Measurements from ENCODE around the gene C8B.

Gene C8B

DNA sequence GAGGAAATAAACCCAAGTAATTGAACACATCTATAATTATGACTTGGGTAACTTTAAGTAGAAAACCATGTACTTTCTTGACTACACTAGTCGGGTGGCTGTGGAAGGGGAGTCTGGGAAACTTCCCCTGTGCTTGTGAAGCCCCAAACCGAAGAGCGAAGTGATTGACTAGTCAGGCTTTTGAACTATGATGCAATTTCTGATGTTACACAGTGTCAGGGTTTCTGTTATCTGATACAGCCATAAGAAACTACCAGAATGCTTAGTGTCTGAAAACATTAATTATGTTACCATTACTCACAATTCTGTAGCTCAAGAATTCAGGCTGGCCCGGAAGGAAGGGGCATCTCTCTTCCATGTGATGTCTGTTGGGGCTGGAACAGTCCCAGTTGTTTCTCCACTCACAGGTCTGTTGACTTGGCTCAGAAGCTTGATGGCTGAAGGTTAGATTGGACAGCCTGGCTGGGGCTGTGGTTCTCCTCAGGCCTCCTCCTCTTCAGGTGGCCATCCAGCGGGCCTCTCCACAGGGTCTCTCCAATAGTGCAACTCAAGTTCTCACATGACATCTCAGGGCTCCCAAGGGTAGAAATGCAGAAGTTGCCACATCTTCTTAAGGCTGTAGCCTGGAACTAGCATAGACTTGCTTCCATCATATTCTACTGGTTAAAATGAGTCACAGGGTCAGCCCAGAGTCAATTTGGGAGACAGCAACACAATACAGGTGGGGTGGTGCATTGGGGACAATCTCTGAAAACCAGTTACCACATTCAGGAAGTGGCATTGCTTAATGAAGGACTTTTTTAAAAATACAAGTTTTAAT is 8.3 kb upstream of the C8B start:
- DNase-seq (ENCODE audit: low read depth in 1 of 2, low spot score in 1 of 2) = no peak

- no peak for DNase-seq (ENCODE audit: low read depth in 1 of 2, low spot score in 1 of 2)
These were observed 7.2 kb upstream of the C8B start for GRCh38 chr1:56972976-56973375.

GRCh38 chr1:56970280-56970679 is 4.5 kb upstream of the C8B start:
- DNase-seq (ENCODE audit: low read depth in 1 of 2, low spot score in 1 of 2) = no peak

- no peak for DNase-seq (ENCODE audit: low read depth in 1 of 2, low spot score in 1 of 2)
These were observed 3.2 kb upstream of the C8B start for GRCh38 chr1:56968878-56969495.

- no peak for DNase-seq (ENCODE audit: low read depth in 1 of 2, low spot score in 1 of 2)
These were observed 2.4 kb upstream of the C8B start for GRCh38 chr1:56967900-56968832.

- DNase-seq (ENCODE audit: low read depth in 1 of 2, low spot score in 1 of 2) = no peak
These were observed 1.5 kb upstream of the C8B start for GRCh38 chr1:56967355-56967754.

DNA sequence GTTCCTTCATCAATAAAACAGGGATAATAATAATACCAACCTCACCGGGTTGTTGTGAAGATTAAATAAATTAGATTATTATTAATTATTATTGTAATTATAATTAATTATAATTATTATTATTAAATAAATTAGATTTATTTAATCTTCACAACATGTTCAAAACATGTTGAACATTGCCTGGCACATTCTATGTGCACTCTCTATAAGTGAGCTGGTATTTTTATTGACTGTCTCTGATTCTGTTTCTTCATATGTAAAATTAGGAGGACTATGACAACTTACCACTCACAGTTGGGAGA is 834 bp upstream of the C8B start:
- no peak for DNase-seq (ENCODE audit: low read depth in 1 of 2, low spot score in 1 of 2)

DNA sequence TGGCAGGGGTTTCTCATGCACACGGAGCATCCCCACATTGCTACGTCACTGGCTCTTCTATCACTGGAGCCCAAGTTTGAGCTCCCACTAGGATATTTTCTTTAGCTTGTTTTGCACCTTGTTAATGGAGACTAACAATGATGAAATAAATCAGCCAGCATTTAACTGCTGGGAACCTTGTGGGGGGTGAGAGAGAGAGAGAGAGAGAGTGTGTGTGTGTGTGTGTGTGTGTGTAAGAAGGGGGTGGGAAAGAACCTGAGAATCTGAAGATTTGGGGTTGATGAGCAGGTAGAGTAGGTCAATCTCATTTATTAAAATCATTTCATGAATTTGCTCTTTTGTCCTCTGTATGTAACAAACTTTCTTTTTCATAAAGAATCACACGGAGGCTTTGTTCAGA is 624 bp downstream of the C8B start:
- no peak for DNase-seq (ENCODE audit: low read depth in 1 of 2, low spot score in 1 of 2)

- DNase-seq (ENCODE audit: low read depth in 1 of 2, low spot score in 1 of 2) = no peak
These were observed 1.3 kb downstream of the C8B start for GRCh38 chr1:56964349-56965017.

DNA sequence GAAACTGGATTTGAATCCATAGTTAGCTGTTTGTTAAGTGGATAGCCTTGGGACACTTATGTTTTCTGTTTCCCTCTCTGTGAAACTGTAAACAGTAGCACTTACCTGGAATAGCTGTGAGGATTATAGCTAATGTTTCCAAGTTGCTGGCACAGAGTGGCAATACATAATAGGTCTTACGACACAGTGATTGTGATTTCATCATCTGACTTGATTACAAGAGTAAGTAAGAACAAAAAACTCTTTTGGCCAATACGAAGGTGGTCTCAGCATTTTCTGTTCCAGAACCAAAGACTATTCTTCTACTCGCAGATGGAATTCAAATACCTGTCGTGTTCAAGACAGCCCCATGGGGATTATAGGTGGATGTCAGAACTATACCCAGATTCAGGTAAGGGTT is 2.1 kb downstream of the C8B start:
- DNase-seq (ENCODE audit: low read depth in 1 of 2, low spot score in 1 of 2) = no peak

GRCh38 chr1:56961426-56961825 is 4.4 kb downstream of the C8B start:
- no peak for DNase-seq (ENCODE audit: low read depth in 1 of 2, low spot score in 1 of 2)

DNA sequence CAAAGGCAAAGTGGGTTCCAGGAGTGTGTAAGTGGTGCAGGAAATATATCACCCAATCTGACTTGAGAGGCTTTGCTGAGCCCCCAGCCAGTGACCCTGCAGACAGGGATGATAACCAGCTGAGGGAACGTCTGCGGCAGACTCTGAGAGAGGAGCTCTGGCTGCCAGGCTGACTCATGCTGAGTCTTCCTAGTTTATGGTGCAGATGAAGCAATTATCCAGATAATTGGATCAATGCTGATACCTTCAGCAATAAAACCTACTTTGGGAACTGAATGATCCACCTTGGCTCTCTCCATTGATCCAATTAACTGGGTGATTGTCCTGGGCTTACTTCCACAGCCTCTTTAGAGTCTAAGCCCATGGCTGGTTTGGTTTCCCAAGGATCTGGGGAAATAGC is 7.3 kb downstream of the C8B start:
- DNase-seq (ENCODE audit: low read depth in 1 of 2, low spot score in 1 of 2) = no peak

DNA sequence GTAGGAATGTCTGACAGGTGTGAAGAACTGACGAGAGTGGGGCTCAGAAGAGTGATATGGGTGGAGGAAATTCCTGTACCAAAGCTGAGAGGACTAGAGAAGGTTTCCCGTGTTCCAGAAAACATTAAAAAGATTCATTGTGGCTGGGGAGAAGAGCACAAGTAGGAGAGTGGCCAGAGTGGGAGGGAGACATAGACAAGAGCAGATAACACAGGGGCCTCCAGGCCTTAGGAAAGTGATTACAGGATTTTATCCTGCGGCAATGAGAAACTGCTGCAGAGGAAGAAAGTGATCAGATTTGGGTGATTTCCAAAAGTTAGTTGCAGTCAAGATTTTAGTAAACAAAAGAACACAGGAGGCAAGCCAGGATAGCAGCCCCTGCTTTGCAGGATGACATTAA is 7.9 kb downstream of the C8B start:
- no peak for DNase-seq (ENCODE audit: low read depth in 1 of 2, low spot score in 1 of 2)

DNA sequence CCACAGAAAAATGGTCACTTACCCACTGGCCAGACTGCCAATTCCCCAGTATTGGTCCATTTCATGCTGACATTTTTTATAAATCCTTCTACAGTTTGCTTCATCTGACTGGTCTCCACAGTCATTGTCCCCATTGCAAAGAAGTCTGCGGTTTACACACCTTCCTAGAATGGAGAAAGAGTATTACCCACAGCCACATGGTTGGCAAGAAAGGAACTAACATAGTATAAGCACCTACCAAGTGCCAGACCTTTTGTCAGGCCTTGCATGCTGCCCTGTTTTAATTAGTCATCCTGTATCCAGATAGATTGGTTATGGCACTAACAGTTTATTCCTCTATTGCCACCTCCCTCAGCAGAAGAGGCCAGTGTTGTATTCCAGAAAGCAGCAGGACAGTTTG is 11.2 kb downstream of the C8B start:
- no peak for DNase-seq (ENCODE audit: low read depth in 1 of 2, low spot score in 1 of 2)

DNA sequence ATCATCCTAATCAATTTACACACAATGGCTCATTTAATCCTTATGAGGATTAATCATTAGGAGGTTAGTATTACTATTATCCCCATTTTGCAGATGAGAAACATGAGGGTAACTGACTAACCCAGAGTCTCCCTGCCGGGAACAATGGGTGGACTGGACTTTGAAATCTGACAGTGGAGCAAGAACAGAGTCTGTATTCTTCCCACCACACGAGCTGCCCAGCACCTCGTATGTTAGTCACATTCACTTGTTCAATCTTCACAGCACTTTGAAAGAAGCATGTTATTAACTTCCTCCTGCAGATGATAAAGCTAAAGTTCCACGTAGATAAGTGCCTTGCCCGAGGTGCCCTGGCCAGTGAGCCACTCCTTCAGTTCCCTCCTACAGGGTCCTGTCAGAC is 12.4 kb downstream of the C8B start:
- no peak for DNase-seq (ENCODE audit: low read depth in 1 of 2, low spot score in 1 of 2)

GRCh38 chr1:56952501-56952900 is 13.3 kb downstream of the C8B start:
- DNase-seq (ENCODE audit: low read depth in 1 of 2, low spot score in 1 of 2) = no peak

DNA sequence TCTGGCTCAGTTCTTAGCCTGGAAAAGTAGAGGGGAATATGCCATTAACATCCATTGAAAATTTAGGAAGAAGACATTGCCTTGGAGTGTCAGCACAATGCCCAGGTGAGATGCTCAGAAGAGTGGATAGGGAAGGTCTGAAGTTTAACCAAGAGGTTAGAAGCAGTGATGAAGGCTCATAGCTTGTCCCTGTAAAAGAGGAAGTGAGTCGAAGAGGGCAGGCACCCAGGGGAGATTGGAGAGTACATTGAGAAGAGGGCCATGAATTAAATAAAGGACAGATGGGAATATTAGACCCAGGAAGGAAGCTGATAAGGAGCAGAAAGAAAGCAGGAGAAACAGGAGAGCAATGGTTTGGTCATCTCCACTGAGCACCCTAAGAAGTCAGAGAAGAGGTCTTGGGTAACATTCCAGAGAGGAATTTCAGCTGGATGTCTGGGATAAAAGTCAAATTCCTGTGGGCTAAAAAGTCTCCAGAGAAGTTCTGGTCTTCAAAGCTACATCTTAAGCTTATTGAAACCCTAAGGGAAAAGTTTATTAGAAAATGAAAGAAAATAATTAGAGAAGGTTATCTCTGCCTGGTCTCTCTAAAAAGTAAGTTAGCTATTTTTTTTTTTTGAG is 17.3 kb downstream of the C8B start:
- DNase-seq (ENCODE audit: low read depth in 1 of 2, low spot score in 1 of 2) = no peak

DNA sequence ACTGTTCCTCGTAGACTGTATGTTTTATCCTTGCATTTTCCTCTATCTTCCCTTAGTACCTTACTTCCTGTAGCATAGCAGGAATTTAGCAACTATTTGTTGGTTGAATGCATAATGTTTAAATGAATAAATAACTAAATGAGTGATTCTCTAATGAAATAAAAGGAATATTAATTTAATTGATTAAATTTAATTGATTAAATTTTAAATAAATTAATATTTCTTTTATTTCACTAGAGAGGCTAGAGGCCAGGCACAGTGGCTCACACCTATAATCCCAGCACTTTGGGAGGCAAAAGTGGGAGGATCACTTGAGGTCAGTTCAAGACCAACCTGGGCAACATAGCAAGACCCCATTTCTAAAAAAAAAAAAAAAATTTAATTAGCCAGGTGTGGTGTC is 25.8 kb downstream of the C8B start:
- no peak for DNase-seq (ENCODE audit: low read depth in 1 of 2, low spot score in 1 of 2)

GRCh38 chr1:56939209-56939608 is 26.6 kb downstream of the C8B start:
- DNase-seq (ENCODE audit: low read depth in 1 of 2, low spot score in 1 of 2) = no peak

GRCh38 chr1:56938646-56939045 is 27.2 kb downstream of the C8B start:
- DNase-seq (ENCODE audit: low read depth in 1 of 2, low spot score in 1 of 2) = no peak

DNA sequence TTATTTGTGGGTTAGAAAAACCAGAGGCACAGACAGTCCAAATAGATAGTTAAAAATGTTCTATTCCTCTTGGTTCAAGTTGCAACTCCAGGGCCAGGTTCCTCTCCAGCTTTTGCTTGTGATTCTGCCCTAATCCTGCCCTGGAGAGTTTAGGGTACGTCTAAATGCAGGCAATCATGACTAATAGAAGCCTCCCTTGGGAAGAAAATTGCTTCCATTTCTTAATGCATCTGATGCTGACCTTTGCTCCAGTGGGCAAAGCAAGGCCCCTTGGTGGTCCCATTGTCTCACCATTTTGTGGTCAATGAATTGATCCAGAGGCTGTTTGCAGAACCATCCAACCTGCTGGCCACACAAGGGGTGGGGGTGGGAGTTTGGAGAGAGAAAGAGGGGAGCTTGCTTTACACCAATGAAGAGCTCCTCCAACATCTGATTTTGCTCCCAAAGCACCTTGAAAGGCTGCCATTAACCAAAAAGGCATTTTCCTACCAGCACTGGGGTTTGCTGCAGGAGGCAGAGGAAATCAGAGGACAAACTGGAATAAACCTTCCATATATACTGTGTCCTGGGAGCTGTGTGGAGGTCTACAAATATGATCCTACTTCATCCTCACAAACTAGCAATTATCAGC is 31.3 kb downstream of the C8B start:
- DNase-seq (ENCODE audit: low read depth in 1 of 2, low spot score in 1 of 2) = no peak

Data from stimulated activated CD4-positive, alpha-beta T cell treated with anti-CD3 and anti-CD28 coated beads, Interleukin-15, amount 100 ng/mL, for 1 hour (primary cell).